ENCODE measurements around the gene HSPB6.

DNA sequence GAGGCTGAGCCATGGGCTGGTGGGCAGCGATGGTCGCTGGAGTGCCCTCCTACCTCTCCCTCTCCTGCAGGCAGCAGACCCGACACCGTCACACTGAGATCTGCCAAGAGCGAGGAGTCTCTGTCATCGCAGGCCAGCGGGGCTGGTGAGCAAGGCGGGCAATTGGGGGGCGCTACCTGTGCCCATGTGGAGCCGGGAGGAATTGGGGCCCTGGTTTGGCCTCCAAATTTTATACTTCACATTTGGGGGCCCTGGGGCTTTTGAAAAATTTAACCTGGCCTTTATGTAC is 28.5 kb upstream of the HSPB6 start:
- TF ChIP-seq CTCF (optimal IDR thresholded peaks at IDR 0.05 in 1 of 3, IDR thresholded peaks at IDR 0.05 in 1 of 3, conservative IDR thresholded peaks at IDR 0.05 in 1 of 3; ENCODE audit: extremely low read depth in 1 of 3, insufficient read depth in 2 of 3, low read length in 3 of 3) (no peak), EZH2 (IDR thresholded peaks at IDR 0.05; ENCODE audit: low read length) (no peak)
